Gastrocnemius medialis (tissue), 4 donors: ENCODE results near the gene SAMD5.

Experiments used
- POLR2A ChIP-seq, 2 donors: fragments of 450-650 bp; IDR thresholded peaks; one replicate each; pipeline ENCODE4 v1.6.1; 2017; ENCODE audit warnings: antibody characterized with exemption in 2 of 2, mild to moderate bottlenecking in 2 of 2, moderate library complexity in 2 of 2
- TF ChIP-seq, protein P1 (sequence below), 5 experiments: fragments of 450-650 bp in 3 of 5; fragments of 200-600 bp in 2 of 5; sonication (generic) in 2 of 5; IDR thresholded peaks in 4 of 5; conservative IDR thresholded peaks in 1 of 5; 1 replicate in 4 of 5; 2 replicates in 1 of 5; pipeline ENCODE4 v1.5.1; 2016 to 2019; ENCODE audit warnings: antibody characterized with exemption in 5 of 5, mild to moderate bottlenecking in 3 of 5, moderate library complexity in 3 of 5

DNA sequence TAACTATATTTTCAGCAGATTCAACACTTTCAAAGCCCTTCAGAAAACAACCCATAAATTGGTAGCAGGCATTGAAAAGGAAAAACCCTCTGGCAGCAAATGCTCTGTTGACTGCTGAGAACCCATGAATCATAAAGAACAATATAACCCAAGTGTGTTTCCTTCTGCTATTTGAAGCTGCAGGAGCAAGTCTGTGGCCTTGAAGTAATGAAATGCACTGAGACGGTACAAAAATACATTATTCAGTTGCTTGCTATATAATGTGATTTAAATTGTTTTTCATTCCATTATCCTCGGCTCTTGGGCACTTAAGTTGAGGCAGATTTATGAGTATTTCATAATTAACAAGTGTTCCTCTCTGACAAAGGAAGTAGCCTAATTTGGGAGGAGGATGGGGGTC, 40.6 kb upstream of the SAMD5 start:
- TF ChIP-seq, protein P1, sequence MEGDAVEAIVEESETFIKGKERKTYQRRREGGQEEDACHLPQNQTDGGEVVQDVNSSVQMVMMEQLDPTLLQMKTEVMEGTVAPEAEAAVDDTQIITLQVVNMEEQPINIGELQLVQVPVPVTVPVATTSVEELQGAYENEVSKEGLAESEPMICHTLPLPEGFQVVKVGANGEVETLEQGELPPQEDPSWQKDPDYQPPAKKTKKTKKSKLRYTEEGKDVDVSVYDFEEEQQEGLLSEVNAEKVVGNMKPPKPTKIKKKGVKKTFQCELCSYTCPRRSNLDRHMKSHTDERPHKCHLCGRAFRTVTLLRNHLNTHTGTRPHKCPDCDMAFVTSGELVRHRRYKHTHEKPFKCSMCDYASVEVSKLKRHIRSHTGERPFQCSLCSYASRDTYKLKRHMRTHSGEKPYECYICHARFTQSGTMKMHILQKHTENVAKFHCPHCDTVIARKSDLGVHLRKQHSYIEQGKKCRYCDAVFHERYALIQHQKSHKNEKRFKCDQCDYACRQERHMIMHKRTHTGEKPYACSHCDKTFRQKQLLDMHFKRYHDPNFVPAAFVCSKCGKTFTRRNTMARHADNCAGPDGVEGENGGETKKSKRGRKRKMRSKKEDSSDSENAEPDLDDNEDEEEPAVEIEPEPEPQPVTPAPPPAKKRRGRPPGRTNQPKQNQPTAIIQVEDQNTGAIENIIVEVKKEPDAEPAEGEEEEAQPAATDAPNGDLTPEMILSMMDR (IDR thresholded peaks at IDR 0.05 in 4 of 5, conservative IDR thresholded peaks at IDR 0.05 in 1 of 5): no peak
- no peak for TF ChIP-seq POLR2A (IDR thresholded peaks at IDR 0.05)
